ENCODE results near the gene RBFOX2.
"Not testable (repeated sequence)": the region's sequence is repeated elsewhere in the genome, so short reads cannot be mapped to it uniquely, and the experiment has no call there.

Gene RBFOX2

GRCh38 chr22:35736166-35736565 is 292.5 kb downstream of the RBFOX2 start:
- DNase-seq (ENCODE audit: low read depth in 2 of 2), result no peak

DNA sequence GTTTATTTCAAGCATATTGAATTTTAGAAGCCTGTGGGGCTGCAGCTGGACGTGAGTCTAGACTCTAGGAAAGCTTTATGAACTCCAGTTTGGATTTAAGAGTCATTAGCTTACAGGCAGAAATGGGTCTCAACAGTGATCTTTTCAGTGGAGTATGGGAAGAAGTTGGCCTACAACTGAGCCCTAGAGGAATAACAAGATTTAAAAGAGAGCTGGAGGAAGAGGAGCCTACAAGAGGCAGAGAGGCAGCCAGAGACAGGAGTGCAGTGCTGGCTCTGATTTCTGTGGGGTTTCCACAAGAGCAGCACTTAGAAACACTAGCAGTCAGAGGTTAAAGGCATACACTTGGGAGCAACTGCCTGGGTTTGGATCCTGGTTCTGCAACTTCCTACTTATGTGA is 293.1 kb downstream of the RBFOX2 start:
- DNase-seq (ENCODE audit: low read depth in 2 of 2), result no peak

DNA sequence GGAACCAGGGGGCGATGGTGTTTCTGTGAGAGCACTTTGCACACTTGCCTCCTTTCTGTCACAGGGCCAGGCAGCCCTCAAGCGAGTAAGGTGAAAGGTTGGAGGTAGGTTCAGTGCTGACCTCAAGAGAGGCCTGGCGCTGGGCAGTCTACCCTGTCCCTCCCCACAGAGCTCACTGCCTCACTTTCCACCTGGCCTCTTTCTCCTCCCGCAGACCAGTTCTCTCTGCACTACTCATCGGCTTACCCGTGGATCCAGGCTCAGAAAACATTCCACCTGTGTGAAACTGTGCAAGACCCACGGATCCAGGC is 294.2 kb downstream of the RBFOX2 start:
- no peak for DNase-seq (ENCODE audit: low read depth in 2 of 2)

DNA sequence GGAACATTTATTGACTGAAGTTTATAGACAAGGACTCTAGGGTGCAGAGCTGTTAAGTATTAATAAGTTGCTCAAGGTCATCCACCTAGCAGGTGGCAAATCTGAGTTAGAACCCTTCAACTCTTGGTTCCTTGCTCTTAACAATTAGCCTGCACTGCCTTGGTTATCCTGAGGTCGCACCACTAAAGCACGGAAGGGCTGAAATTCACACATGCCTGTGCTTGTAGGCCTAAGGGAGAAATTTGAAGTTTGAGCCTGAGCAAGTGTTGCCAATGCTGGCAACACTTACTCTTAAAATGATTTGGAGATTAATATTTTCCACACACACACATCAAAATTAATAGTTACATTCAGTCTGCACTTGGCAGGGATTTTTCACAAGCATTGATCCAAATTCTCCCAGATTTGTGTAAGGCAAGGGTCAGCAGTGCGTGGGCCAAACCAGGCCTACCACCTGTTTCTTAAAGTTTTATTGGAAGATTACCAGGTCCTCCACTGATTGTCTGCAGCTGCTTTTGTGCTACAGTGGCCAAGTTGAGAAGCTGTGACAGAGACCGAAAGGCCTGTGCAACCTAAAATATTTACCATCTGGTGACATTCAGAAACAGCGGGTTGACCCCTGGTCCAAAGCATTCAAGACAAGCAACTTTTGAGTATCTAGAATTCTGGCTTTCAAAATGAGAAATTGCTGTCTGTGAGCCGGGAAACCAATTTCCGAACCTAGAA is 294.7 kb downstream of the RBFOX2 start:
- DNase-seq (ENCODE audit: low read depth in 2 of 2), result no peak

DNA sequence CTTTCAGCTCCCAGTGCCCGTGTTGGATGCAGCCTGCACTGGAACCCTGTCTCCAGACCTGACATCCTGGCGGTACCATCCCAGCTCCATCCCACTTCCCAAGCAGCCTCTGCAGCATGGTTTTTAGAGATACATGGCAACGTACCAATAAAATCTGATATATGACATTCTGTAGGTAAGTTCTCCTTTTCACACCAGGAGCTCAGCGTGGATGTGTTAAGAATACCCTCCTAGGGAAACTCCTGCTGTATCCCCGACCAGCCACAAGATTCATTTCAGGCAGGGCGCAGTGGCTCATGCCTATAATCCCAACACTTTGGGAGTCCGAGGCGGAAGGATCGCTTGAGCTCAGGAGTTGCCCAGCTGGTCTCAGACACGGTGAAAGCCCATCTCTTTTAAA is 295.6 kb downstream of the RBFOX2 start:
- no peak for DNase-seq (ENCODE audit: low read depth in 2 of 2)

DNA sequence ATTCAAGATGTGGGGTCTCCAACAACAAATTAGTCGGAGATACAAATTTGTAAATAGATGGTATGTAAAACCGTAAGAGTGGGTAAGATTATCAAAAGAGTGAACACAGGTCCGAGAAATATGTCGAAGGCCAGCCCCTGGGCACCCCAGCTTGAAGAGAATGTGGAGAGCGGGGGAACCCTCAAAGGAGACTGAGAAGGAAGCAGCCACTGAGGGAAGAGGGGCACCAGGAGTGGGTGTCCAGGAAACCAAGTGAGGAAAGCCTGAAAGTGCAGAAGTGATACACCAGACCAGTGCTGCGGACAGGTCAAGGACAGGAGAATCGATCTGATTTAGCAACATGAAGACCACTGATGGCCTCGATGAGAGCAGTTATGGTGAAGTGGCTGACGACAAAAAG is 296.5 kb downstream of the RBFOX2 start:
- DNase-seq (ENCODE audit: low read depth in 2 of 2), result no peak

GRCh38 chr22:35731321-35731720 is 297.3 kb downstream of the RBFOX2 start:
- DNase-seq (ENCODE audit: low read depth in 2 of 2), result no peak

- DNase-seq (ENCODE audit: low read depth in 2 of 2), result no peak
These were observed 299.3 kb downstream of the RBFOX2 start for GRCh38 chr22:35729309-35729698.

GRCh38 chr22:35728639-35729308 is 299.9 kb downstream of the RBFOX2 start:
- no peak for DNase-seq (ENCODE audit: low read depth in 2 of 2)

- no peak for DNase-seq (ENCODE audit: low read depth in 2 of 2)
These were observed 301.2 kb downstream of the RBFOX2 start for GRCh38 chr22:35727436-35727835.

GRCh38 chr22:35726933-35727332 is 301.7 kb downstream of the RBFOX2 start:
- DNase-seq (ENCODE audit: low read depth in 2 of 2), result no peak

DNA sequence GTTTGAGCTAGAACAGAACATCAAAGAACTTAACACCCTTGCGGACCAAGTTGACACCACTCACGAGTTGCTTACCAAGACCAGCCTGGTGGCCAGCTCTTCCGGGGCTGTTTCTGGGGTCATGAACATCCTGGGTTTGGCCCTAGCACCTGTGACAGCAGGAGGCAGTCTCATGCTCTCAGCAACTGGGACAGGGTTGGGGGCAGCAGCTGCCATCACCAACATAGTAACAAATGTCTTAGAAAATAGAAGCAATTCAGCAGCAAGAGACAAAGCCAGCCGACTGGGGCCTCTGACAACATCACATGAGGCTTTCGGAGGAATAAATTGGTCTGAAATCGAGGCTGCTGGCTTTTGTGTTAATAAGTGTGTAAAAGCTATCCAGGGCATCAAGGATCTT is 302.2 kb downstream of the RBFOX2 start:
- no peak for DNase-seq (ENCODE audit: low read depth in 2 of 2)

DNA sequence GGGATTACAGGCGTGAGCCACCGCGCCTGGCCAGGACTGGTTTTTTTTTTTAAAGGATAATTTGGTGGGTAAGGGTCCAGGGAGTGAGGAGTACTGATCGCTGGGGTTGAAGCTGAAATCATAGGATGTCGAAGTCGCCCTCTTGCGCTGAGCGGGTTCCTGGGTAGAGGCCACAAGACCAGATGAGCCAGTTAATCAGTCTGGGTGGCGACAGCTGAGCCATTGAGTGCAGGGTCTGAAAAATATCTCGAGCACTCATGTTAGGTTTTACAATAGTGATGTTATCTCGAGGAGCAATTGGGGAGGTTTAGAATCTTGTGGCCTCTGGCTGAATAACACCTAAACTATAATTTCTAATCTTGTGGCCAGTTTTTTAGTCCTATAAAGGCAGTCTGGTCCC is 303.1 kb downstream of the RBFOX2 start:
- no peak for DNase-seq (ENCODE audit: low read depth in 2 of 2)

DNA sequence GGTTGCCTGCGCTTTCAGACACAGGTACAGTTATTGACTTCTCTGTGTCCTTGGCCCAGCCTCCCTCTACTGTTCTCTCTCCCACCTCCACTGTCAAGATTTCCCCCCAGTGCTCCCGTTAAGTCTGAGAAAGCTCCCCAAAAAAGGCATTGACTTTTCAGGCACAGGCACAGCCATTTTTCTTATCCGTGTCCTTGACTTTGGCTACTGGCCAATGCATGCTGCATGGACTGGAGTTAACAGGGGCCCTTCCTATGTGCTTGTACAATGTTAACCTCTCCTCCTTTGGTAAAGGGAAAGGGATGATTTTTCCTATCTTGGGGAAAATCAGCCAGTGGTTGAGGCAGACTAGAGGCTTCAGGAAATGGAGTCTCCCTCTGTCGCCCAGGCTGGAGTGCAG is 306.7 kb downstream of the RBFOX2 start:
- no peak for DNase-seq (ENCODE audit: low read depth in 2 of 2)

- no peak for DNase-seq (ENCODE audit: low read depth in 2 of 2)
These were observed 309.3 kb downstream of the RBFOX2 start for GRCh38 chr22:35719212-35719875.

GRCh38 chr22:35717572-35717971 is 311.1 kb downstream of the RBFOX2 start, which contains the start of gene APOL5:
Gene APOL5 (plus strand): TSS chr22:35717872. CDS start chr22:35717872, 0 bp downstream.
- no peak for DNase-seq (ENCODE audit: low read depth in 2 of 2)

DNA sequence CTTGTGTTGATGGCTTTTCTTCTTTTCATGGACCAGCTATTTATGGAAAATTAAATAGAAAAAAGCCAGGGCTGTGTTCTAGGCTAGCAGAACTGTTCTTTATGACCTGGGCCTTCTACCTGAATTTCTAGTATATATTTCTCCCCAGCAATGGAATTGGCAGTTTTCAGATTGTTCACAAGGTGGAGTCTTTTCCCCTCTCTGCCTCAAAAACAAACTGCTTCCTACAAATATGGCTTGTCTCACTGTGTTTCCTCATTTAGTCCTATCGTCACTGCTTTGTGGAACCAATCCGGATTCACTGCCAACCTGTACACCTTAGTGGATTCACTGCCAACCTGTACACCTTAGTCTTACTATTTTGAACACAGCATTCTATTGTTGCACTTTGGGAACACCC is 316.0 kb downstream of the RBFOX2 start:
- no peak for DNase-seq (ENCODE audit: low read depth in 2 of 2)

DNA sequence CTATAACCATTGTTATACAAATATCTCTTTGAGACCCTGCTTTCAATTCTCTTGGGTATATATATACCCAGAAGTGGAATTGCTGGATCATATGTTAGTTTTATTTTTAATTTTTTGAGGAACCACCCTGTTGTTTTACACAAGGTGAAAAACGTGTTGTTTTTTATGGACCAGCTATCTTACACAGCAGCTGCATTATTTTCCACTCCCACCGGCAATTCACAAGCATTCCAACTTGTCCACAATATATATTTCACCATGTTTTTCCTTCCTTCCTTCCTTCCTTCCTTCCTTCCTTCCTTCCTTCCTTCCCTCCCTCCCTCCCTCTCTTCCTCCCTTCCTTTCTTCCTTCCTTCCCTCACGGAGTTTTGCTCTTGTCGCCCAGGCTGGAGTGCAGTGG is 317.3 kb downstream of the RBFOX2 start:
- DNase-seq (ENCODE audit: low read depth in 2 of 2), result no peak

DNA sequence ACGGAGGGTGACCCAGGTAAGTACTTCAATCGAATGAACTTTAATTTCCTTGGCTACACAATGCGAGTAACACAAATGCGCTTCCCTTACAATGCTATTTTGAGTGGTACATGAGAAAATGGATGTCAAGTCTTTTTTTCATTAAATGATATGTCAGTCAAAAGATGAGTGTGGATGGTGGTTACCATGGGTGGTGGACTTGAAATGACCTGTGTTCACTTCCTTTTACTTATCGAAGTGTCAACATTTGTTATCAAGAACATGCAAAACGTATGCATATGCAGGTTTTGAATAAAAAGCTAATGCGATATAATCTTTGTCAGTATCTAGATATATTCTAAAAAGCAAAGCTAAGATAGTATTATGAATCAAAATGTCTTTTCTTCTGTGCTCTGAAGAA is 319.7 kb downstream of the RBFOX2 start:
- DNase-seq (ENCODE audit: low read depth in 2 of 2), result no peak

DNA sequence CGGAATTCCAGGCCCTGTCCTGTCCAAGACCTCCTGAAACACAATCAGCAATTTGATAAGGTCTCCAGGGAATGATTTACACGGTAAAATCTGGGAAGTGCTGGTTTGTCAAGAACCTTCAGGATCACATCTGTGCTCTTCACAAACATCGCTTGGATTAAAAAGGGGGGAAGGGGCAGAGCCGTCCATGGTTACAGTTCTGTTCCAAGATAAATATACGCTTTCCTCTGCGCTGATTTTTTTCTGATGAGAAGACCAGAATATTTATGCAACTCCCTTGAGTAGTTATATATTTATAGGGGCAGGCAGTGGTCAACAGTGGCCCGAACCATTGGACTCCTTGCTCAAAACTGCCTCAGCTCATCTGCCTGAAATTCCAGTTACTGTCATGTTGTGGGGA is 320.2 kb downstream of the RBFOX2 start:
- DNase-seq (ENCODE audit: low read depth in 2 of 2), result no peak

DNA sequence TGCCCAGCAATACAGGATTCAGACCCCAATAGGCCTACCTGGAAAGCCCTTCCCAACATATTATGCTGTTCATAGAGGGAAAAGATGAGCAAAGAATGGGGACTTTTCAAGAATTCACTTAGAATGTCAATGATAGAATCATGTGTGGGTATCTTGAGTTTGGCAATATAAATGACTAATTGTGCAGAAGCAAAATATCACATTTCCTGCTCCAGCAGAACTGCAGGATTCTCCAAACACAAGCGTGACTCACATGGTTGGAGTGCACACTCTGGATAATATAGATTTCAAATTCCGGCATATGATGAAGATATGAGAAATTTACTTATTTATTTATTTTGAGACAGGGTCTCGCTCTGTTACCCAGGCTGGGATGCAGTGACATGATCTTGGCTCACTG is 323.5 kb downstream of the RBFOX2 start:
- no peak for DNase-seq (ENCODE audit: low read depth in 2 of 2)

GRCh38 chr22:35703861-35704584 is 324.6 kb downstream of the RBFOX2 start:
- DNase-seq (ENCODE audit: low read depth in 2 of 2), result no peak

- not testable (repeated sequence) for DNase-seq (ENCODE audit: low read depth in 2 of 2)
These were observed 328.8 kb downstream of the RBFOX2 start for GRCh38 chr22:35699852-35700251.
